HUES48 (cell line): ENCODE data around the gene NXN.
"Not testable (repeated sequence)": the region's sequence is repeated elsewhere in the genome, so short reads cannot be mapped to it uniquely, and the experiment has no call there.

Experiments
- H3K27ac ChIP-seq: one replicate; pipeline ENCODE4 v1.7.0; 2013; ENCODE audit warnings: low read depth, low read length, inconsistent platforms
- H3K27me3 ChIP-seq: 2 replicates; pipeline ENCODE4 v1.6.1; 2013; ENCODE audit warnings: mild to moderate bottlenecking, low read length; ENCODE audit not compliant: control insufficient read depth, insufficient read depth
- H3K36me3 ChIP-seq: 2 replicates; pipeline ENCODE4 v1.6.1; 2013; ENCODE audit warnings: low read length; ENCODE audit not compliant: control insufficient read depth, insufficient read depth
- H3K4me1 ChIP-seq: 2 replicates; pipeline ENCODE4 v1.6.1; 2013; ENCODE audit warnings: mild to moderate bottlenecking, low read length; ENCODE audit not compliant: control insufficient read depth, insufficient read depth
- H3K4me3 ChIP-seq: 2 replicates; pipeline ENCODE4 v1.5.1; 2013; ENCODE audit warnings: mild to moderate bottlenecking, low read depth, low read length
- H3K9ac ChIP-seq: 2 replicates; pipeline ENCODE4 v1.6.1; 2013; ENCODE audit warnings: mild to moderate bottlenecking, low read depth, low read length, moderate library complexity
- H3K9me3 ChIP-seq: 2 replicates; pipeline ENCODE4 v1.6.1; 2013; ENCODE audit warnings: low read length; ENCODE audit not compliant: control insufficient read depth, insufficient read depth

Gene NXN

GRCh38 chr17:867896-868489, 111.6 kb downstream of the NXN start:
- Histone ChIP-seq H3K9me3 (no peaks in the 10 kb centered on the region), H3K9ac (no peak overlapping the region), H3K4me3 (no peak overlapping the region), H3K36me3 (peaks cover 12% of the 10 kb centered on the region), H3K27ac (no peak overlapping the region), H3K27me3 (no peaks in the 10 kb centered on the region), H3K4me1 (no peaks in the 10 kb centered on the region)

GRCh38 chr17:867238-867637, 112.3 kb downstream of the NXN start:
- not testable (repeated sequence) for H3K4me1 ChIP-seq, H3K9me3 ChIP-seq, H3K4me3 ChIP-seq, H3K27ac ChIP-seq, H3K9ac ChIP-seq, H3K27me3 ChIP-seq
- H3K36me3 ChIP-seq = peaks cover 12% of the 10 kb centered on the region

- Histone ChIP-seq H3K27me3 (no peaks in the 10 kb centered on the region), H3K36me3 (peaks cover 12% of the 10 kb centered on the region), H3K9me3 (no peaks in the 10 kb centered on the region), H3K27ac (no peak overlapping the region), H3K9ac (no peak overlapping the region), H3K4me3 (no peak overlapping the region), H3K4me1 (no peaks in the 10 kb centered on the region)
Measured at GRCh38 chr17:866568-867103, 112.9 kb downstream of the NXN start.

- H3K4me1 ChIP-seq = 0 out of 2 replicates have a peak, but pooled peaks cover 5% of the 10 kb centered on the region
- no peak overlapping the region for H3K4me3 ChIP-seq
- peaks cover 12% of the 10 kb centered on the region for H3K36me3 ChIP-seq
- no peak overlapping the region for H3K9ac ChIP-seq
- no peaks in the 10 kb centered on the region for H3K9me3 ChIP-seq
- no peak overlapping the region for H3K27ac ChIP-seq
- no peaks in the 10 kb centered on the region for H3K27me3 ChIP-seq
Measured at GRCh38 chr17:864315-864714, 115.3 kb downstream of the NXN start.

GRCh38 chr17:863880-864279, 115.7 kb downstream of the NXN start:
- no peak overlapping the region for H3K4me3 ChIP-seq
- no peaks in the 10 kb centered on the region for H3K27me3 ChIP-seq
- 0 out of 2 replicates have a peak, but pooled peaks cover 5% of the 10 kb centered on the region for H3K4me1 ChIP-seq
- no peak overlapping the region for H3K9ac ChIP-seq
- no peak overlapping the region for H3K27ac ChIP-seq
- peaks cover 12% of the 10 kb centered on the region for H3K36me3 ChIP-seq
- no peaks in the 10 kb centered on the region for H3K9me3 ChIP-seq

GRCh38 chr17:862582-862981, 117.0 kb downstream of the NXN start:
- Histone ChIP-seq H3K4me1 (0 out of 2 replicates have a peak, but pooled peaks cover 5% of the 10 kb centered on the region), H3K9me3 (no peaks in the 10 kb centered on the region), H3K27ac (no peak overlapping the region), H3K36me3 (peaks cover 12% of the 10 kb centered on the region), H3K4me3 (no peak overlapping the region), H3K27me3 (no peaks in the 10 kb centered on the region), H3K9ac (no peak overlapping the region)

- no peak overlapping the region for H3K27ac ChIP-seq
- H3K9me3 ChIP-seq = no peaks in the 10 kb centered on the region
- no peak overlapping the region for H3K4me3 ChIP-seq
- H3K36me3 ChIP-seq = peaks cover 7% of the 10 kb centered on the region
- H3K9ac ChIP-seq = no peak overlapping the region
- 0 out of 2 replicates have a peak, but pooled peaks cover 5% of the 10 kb centered on the region for H3K4me1 ChIP-seq
- H3K27me3 ChIP-seq = no peaks in the 10 kb centered on the region
Measured at GRCh38 chr17:861364-861763, 118.2 kb downstream of the NXN start.

- no peak overlapping the region for H3K9ac ChIP-seq
- no peak overlapping the region for H3K4me3 ChIP-seq
- H3K27me3 ChIP-seq = no peaks in the 10 kb centered on the region
- H3K27ac ChIP-seq = no peak overlapping the region
- H3K9me3 ChIP-seq = no peaks in the 10 kb centered on the region
- peaks cover 6% of the 10 kb centered on the region for H3K36me3 ChIP-seq
- H3K4me1 ChIP-seq = 0 out of 2 replicates have a peak, but pooled peaks cover 5% of the 10 kb centered on the region
Measured at GRCh38 chr17:860805-861204, 118.8 kb downstream of the NXN start.

GRCh38 chr17:859824-860195, 119.8 kb downstream of the NXN start:
- H3K4me1 ChIP-seq = 0 out of 2 replicates have a peak, but pooled peaks cover 5% of the 10 kb centered on the region
- no peak overlapping the region for H3K4me3 ChIP-seq
- H3K9ac ChIP-seq = no peak overlapping the region
- H3K27ac ChIP-seq = no peak overlapping the region
- H3K27me3 ChIP-seq = no peaks in the 10 kb centered on the region
- peaks cover 6% of the 10 kb centered on the region for H3K36me3 ChIP-seq
- H3K9me3 ChIP-seq = no peaks in the 10 kb centered on the region

GRCh38 chr17:859061-859823, 120.3 kb downstream of the NXN start:
- H3K27me3 ChIP-seq = no peaks in the 10 kb centered on the region
- H3K4me1 ChIP-seq = 0 out of 2 replicates have a peak, but pooled peaks cover 5% of the 10 kb centered on the region
- no peak overlapping the region for H3K4me3 ChIP-seq
- H3K36me3 ChIP-seq = peaks cover 6% of the 10 kb centered on the region
- H3K27ac ChIP-seq = no peak overlapping the region
- H3K9ac ChIP-seq = no peak overlapping the region
- H3K9me3 ChIP-seq = no peaks in the 10 kb centered on the region

GRCh38 chr17:856149-856548, 123.4 kb downstream of the NXN start:
- no peak overlapping the region for H3K4me3 ChIP-seq
- H3K9ac ChIP-seq = no peak overlapping the region
- no peaks in the 10 kb centered on the region for H3K36me3 ChIP-seq
- no peaks in the 10 kb centered on the region for H3K9me3 ChIP-seq
- H3K4me1 ChIP-seq = peaks cover 13% of the 10 kb centered on the region
- no peak overlapping the region for H3K27ac ChIP-seq
- no peaks in the 10 kb centered on the region for H3K27me3 ChIP-seq
